ENCODE data around the gene RCOR3.

Gene RCOR3

DNA sequence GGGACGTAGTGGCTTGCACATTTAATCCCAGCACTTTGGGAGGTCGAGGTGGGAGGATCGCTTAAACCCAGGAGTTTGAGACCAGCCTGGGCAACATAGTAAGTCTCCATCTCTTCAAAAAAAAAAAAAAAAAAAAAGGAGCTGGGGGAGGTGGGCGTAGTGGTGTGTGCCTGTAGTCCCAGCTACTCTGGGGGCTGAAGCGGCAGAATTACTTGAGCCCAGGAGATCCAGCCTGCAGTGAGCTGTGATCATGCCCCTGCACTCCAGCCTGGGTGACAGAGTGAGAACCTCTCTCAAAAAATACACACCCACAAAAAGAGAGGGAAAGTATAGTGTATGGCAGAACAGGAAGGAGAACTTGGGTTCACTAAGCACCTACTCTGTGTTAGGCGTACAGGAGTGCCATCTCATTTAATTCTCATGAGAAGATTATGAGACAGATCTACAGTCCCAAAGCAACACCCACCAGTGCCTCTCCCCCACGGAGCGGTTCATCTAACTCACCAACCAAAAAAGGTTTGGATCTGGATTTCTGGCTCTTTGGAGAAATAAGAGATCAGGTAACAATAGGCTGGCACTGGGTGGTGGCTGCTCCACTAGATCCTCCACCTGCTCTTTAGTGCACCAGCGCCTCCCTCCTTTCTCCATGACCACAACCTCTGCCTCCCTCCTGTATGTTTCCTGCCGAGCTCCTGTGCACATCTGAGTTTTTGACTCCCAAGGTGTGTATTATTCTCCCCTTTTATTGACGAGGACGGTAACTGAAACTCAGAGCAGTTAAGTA, 66.0 kb downstream of the RCOR3 start:
- H3K4me3 ChIP-seq (ENCODE audit: low read depth, low read length) = no peak overlapping the region

GRCh38 chr1:211326140-211326527, 67.0 kb downstream of the RCOR3 start:
- H3K4me3 ChIP-seq (ENCODE audit: low read depth, low read length) = peak overlapping the region; percentile 39

DNA sequence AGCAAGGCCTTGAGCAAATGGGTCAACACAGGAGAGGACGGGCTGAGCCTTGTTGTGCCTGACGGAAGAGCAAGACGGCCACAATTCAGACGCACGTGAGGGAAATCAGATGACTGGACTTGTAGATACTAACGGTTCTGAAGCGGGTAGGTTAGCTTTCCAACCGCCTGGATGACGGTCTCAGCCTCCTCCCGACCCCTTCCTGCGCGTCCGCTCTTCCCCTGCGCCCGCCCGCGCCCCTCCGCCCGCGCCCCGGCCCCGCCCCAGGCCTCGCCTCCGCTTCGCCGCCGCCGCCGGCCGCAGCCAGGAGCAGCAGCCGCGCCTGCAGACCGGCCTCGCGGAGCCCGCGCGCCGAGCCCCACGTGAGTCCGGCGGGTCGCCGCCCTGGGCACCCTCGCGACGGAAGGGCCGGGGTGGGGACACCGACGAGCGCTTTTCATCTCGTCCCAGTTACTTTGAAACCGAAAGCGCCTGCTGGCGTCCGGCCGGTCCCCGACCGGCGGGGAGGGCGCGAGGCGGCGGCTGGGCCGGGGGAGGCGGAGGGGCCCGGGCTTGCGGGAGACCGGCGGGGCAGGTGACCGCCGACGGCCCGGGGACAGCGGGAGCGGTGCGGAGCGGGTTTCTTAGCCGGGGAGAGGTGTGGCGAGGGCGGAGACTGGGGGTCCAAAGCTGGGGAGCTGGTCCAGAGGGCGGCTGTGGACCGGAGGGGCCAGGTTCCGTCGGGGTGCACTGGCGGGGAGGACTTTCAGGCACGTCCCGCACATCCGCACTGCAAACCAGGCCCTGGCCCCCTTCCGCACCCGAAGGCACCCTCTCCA, 67.6 kb downstream of the RCOR3 start, which contains the start of gene TRAF5:
TRAF5 (plus strand) TSS at position 306 of the 818 bp plus-strand sequence. CDS start 26,407 bp downstream, outside the sequence.
- H3K4me3 ChIP-seq (ENCODE audit: low read depth, low read length) = peak within 1 kb of the TSS; percentile 39

GRCh38 chr1:211327346-211327921, 68.3 kb downstream of the RCOR3 start:
- H3K4me3 ChIP-seq (ENCODE audit: low read depth, low read length) = peak overlapping the region; percentile 39

GRCh38 chr1:211328084-211328694, 69.0 kb downstream of the RCOR3 start:
- no peak overlapping the region for H3K4me3 ChIP-seq (ENCODE audit: low read depth, low read length)

DNA sequence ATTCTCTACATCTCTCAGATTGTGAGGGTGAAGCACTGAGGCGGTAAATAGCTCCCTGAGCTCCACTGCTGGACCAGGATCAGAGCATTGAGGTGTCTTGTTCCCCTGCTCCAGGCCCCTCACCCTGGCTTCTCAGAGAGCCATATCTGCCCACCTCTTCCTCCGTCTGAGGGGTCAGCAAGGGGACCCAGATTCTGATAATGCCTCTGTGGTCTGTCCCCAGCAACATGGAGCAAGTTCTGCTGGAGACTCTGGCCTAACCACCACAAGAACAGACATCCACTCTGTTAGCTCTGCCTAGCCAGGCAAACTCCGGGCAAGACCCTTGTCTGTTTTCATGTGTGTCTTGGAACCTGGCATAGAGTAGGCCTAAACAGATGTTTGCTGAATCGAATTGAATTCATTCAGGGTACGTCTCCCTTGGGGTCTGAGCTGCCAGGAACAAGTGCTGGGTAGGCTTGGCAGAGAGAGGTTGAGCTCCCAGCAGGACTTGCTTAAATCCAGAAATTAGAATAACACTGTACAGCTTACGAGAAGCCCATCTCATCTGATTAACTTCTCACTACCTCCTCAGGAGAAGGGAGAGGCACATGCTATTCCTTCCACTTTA, 69.8 kb downstream of the RCOR3 start:
- H3K4me3 ChIP-seq (ENCODE audit: low read depth, low read length) = no peak overlapping the region

DNA sequence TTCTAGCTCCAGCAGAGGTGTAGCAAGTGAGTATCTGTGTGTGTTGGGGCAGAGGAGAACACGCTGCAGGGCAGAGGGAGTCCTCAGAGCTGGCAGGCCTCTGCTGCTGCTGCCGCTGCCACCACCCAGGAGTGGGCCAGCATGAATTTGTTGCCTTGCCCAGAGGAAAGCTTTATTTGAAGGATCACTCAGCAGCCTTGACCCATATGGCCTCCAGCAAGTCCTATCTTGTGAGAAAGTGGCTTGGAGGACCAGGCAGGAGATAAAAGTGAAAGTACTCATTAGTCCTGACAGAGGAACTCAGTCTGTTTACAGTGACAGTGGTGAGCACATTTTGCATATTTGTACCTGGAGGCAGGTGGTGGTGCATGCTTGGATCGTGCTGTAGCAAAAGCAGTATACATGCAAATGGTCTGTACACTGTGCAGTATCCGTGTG, 70.6 kb downstream of the RCOR3 start:
- no peak overlapping the region for H3K4me3 ChIP-seq (ENCODE audit: low read depth, low read length)

DNA sequence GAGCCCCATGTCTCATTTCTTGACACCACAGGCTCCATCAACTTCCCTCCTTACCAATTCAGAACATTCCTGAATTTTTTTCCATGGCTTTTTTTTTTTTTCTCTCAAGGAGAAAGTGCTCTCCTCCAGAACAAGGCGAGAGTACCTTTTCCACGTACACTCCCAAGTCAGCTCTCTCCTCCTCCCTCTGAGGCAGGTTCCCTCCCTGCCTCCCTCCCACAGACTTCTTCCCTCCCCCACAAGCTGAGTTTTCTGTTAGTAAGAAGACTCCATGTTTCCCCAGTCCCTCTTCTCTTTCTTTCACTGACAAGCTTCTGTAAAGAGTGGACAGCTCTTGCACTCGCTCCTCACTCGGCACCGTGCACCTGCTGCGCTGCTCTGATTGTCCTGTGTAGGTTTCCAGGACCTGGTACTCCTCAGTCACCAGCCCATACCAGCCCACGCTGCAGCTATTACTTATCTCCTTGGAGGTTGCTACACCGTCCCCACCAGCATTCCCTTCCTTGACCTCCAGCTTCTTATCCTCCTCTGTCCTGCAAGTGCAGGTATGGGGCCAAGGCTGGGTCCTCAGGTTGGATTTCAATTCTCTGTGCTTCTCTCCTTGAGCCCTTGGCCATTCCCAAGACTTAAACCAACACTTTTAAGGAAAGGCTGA, 71.2 kb downstream of the RCOR3 start:
- H3K4me3 ChIP-seq (ENCODE audit: low read depth, low read length) = no peak overlapping the region

DNA sequence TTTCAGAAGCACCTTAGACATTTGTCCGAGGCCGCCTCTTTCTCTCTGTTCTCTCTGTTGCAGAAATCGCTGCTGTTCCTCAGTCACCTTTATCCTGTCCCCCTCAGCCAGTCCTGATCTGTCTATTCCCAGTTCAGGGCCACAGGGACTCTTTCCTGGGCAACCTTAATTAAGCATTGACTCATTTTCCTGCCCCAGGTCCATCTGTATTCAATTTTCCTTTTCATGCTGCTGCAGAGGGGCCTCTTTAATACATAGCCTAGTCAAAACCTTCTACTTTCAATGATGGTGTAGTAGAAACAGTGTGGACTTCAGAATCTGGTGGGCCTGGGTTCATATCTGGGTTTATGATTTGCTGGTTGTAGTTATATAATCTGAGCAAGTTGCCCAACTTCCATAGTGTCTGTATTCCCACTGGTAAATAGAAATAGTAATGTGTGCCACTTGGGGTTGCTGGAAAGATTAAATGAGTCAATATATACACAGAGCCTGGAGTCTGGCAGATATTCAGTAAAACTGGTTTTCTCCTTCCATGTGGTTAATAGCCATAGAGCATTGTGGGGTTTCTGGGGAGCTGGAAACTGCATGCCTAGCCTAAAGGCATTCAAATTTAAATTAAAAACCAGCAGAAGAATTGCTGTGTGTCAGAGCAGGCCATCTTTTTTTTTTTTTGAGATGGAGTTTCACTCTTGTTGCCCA, 72.0 kb downstream of the RCOR3 start:
- no peak overlapping the region for H3K4me3 ChIP-seq (ENCODE audit: low read depth, low read length)

- no peak overlapping the region for H3K4me3 ChIP-seq (ENCODE audit: low read depth, low read length)
Measured at GRCh38 chr1:211332036-211332616, 73.0 kb downstream of the RCOR3 start.

DNA sequence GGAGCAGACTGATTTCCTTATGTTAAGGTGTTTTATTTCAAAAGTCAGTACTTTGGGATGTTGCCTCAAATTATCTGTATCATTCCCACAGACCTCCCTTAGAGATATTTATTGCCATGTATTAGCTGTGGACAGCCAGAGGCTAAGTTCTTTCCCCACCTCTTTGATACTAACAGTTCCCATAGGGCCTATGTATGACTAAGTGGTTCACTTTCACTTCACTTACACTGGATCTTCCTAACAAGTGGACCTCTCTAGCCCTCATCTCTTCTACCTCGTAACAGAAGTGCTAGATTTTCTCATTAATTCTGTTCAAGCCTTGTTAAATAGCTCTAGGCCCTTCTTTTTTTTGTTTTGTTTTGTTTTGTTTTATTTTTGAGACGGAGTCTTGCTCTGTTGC, 73.7 kb downstream of the RCOR3 start:
- H3K4me3 ChIP-seq (ENCODE audit: low read depth, low read length) = no peak overlapping the region

GRCh38 chr1:211333906-211334305, 74.7 kb downstream of the RCOR3 start:
- H3K4me3 ChIP-seq (ENCODE audit: low read depth, low read length) = no peak overlapping the region

GRCh38 chr1:211334986-211335385, 75.8 kb downstream of the RCOR3 start:
- H3K4me3 ChIP-seq (ENCODE audit: low read depth, low read length) = no peak overlapping the region

GRCh38 chr1:211335522-211336157, 76.5 kb downstream of the RCOR3 start:
- no peak overlapping the region for H3K4me3 ChIP-seq (ENCODE audit: low read depth, low read length)

DNA sequence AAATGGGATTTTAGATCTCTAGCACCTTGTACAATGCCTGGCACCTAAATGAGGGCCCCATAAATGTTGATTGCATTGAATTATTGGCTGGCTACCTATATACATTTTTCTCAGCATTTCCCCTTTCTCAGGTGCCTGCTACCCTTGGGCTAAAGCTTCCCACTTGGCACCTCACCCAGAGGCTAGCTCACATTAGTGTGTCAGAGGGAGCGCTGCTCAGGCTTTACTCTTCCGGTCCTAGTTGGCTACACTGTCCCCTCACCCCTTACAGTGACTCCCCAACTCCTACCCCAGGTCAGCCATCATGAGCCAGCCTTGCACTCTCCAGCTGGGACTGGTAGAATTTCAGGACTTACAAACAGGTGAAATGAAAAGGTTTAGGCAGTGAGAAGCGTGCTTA, 77.0 kb downstream of the RCOR3 start:
- H3K4me3 ChIP-seq (ENCODE audit: low read depth, low read length) = no peak overlapping the region

- no peak overlapping the region for H3K4me3 ChIP-seq (ENCODE audit: low read depth, low read length)
Measured at GRCh38 chr1:211336775-211337174, 77.6 kb downstream of the RCOR3 start.

DNA sequence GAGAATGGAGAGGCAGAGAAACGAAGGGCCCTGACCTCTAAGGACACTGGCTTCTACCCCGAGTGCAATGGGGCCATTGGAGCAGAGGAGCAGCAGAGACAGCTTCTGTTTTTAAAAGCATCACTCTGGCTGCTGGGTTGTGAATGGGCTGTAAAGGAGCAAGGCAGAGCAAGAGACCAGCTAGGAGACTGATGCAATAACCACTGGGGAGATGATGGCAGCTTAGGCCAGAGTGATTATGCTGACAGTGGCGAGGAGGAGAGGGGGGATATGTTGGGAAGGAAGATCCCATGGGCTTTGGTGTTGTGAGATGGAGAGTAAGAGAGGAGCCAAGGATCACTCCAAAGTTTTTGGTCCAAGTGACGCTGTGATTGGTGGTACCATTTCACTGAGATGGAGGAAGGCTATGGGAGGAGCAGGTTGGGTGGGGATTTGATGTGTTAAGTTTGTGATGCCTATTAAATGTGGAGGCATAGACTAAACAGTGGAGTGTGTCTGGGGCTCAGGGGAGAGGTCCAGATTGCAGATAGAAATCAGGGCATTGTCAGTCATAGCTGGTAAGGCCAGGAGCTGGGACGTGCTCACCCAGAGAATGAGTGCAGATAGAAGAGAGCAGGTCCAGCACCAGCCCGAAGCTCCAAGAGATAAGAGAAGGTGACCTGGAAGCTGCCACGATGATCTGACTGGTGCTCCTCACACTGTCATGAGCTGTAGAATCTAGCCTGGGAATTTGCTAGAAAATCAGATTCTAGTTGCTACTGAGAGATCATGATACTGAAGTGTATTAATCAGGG, 78.5 kb downstream of the RCOR3 start:
- H3K4me3 ChIP-seq (ENCODE audit: low read depth, low read length) = no peak overlapping the region

DNA sequence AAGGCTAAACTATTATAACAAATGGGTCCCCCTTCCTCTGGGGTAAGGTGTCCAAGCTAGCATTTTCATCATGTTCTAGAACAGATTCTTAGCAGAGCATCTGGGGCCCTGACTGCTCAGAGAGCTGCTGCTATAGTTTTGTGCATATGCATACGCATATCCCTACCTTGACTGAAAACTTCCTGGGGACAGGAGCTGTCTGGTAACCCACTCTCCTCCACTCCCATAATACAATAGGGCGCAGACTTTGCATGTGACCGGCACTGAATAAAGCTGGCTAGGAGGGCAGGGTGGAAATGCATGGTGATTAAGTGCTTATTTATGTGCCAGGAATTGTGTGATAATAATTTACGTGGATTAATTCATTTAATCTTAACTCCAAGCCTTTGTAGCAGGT, 79.1 kb downstream of the RCOR3 start:
- no peak overlapping the region for H3K4me3 ChIP-seq (ENCODE audit: low read depth, low read length)

All from iPS-11a (cell line).